Activated CD4-positive, CD25-positive, alpha-beta regulatory T cell treated with anti-CD3 and anti-CD28 coated beads, Interleukin-2, amount 50 U/mL, for 16 hours (primary cell): ENCODE results near the gene HOXA4.

Source experiments
- DNase-seq: peaks from one replicate; pipeline ENCODE4 v3.0.0-alpha.2; 2020; ENCODE audit warnings: low read depth, low spot score

The HOXA4 gene

DNA sequence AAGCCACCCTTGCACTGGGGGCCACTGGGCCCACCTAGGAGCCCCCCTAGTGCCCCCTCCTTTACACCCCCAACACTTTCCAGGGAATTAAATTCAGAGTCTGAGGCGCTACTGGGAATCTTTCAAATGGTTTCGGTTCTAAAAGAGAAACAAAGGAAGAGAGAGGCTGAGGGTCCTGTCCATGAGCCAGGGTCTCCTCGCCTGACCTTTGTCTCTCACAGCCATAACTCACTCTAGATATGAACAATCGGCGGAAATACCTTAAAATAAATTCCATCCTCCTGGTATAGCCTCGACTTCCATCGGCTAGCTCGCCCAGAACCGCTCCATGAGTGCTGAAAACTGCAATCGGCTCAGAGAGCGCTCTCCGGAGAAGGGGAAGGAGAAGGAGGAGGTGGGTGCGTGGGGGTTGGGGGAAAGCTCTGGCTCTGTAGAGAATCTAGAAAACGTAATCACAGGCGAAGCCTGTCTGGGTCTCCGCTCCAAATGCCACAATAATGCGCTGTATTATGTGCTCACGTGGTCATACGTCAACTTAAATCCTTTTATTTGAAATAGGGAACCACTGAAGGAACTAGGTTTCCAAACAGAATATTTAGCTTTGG lies 12.6 kb downstream of the HOXA4 start:
- no peak for DNase-seq

DNA sequence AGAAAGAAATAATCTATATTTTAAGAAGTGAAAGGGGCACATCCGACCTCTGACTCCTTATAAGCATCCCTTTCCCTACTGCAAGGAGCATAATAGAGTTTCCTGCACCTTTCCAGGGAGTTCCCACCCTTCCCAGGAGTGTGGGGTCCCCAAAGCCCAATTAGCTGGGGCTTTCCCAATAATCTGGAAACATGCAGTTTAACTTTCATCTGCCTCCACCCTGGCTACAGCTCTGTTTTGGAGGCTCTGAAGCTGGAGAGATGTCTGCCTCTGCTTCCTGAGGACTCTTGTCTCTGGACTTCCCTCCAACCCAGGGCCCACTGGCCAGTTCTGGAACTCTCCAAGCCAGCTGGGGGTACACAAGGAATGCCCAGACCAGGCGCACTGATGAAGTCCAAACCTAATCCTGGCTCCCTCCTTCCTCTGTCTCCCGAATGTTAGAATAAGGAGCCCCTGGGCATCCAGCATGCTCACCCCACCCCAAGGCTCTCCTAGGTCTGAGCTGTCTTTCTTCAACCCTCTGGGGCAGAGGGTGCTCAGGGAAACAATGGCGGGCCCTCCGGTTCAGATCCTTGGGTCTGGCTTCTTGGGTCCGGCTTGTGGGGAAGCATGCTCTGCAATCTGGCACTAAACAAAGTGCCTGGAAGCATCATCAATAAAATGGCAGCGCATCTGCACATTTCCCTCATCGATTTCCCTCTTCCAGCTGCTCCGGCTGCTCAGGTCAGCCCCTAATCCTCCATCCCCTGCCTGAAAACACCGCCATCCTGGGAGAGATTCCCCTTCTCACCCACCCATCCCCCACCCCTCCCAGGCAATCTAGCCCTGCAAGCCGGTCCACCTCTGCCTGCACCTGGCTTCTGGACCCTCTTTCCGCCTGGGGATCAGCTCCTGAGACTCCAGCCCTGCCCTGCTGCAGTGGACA lies 13.3 kb downstream of the HOXA4 start:
- no peak for DNase-seq

GRCh38 chr7:27116031-27116961 lies 14.3 kb downstream of the HOXA4 start:
- no peak for DNase-seq

DNA sequence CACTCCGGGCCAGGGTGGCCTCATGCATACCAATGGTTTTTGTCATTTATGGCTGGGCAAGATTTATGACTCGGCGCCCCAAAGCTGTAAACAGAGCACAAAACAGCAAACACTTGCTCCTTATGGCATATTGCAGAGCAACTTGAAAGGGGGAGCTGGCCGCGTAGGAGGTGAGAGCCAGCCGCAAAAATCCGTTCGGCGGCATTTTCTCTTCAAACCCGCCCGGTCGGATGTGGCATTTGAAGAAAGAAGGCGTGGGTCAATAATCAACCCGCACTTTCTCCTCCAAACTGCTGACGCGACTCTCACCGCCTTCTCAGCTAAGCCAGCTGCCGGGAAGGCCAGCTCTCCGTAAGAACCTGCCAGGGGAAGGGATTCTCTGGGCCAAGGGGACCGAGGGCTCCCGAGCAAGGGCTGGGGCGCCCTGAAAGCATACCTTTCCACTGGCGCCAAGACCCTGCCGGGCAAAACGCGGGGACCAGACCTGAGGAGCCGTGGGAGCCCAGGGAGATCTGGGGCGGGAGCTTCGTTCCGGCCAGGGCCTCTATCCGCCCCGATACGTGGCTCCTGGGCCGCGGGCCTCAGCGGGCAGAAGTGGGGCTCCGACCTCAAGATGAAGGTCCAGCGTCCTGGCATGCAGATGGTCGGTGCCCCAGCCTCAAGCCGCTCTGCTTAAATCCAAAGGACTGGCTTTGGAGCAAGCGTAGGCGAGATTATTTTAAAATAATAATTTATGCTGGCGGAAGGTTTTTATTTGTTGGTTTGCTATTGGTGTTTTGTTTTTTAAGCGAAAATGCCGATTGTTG lies 15.1 kb downstream of the HOXA4 start:
- no peak for DNase-seq

DNA sequence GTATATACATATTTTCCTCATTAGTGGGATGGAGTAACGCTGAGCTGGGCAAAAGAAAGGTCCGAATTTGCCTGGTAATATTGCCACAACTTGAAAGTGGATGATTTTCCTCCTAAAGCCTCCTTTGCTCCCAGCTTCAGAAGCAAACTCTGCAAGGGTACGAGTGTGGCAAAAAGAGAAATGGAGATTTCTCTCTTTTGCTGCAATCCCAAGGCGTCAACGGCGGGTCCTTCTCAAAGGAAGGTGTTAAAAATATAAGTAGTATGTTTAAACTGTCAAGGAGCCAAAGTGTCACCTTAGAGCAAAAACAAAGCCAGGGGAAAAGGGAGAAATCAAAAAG lies 15.7 kb downstream of the HOXA4 start:
- DNase-seq, result no peak

DNA sequence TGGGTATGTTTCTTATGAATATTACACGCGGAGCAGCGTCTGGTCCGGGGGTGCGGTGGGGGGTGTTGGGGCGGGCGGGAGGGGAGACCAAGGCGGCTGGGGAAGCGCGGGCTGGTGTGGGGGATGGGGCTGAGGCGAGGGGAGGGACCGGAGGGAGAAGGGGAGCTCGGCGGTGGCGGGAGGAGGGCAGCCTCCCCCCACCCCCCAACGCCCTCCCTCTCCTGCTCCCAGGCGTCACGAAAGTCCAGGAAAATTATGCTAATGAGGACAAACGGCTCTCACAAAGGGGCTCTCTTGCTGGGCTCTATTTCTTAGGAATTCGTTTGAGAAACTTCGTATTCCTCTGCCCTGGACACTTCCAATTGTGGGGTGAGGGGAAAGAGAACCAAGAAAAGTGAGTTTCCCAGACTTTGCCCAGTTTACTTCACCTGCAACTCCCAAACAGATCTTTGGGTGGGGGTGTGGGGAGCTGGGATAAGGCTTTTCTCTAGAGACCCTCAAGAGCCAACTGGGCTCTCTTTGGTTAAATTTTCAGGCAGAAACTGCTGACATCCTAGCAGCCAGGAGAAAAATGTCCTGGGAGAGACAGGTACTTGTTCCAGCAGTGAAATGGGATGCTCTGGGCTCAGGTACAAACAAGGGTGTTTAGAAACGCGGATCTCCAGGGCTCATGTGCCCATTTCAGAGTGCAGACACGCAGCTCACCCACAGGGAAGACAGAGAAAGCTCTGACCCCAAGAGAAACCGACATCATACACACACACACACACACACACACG lies 16.4 kb downstream of the HOXA4 start:
- DNase-seq, result no peak

GRCh38 chr7:27112955-27113949 lies 17.3 kb downstream of the HOXA4 start:
- DNase-seq, result no peak

DNA sequence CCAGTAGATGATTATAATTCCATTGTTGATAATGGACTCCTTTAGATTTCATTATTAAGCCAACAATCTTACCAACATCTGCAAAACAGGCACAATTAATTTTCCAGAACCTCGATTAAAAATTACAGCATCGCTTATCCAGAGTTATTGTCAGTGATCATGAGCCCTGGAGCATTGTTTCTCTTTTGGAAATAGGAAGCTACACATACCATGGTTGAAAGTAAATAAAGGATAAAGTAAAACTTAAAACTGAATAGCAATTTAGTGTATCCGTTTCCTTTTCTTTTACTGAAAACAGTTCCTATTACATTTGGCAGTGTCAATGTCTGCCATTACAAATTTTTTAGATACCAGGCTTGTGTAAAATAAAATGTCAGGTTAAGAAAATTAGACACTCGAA lies 18.2 kb downstream of the HOXA4 start:
- no peak for DNase-seq

DNA sequence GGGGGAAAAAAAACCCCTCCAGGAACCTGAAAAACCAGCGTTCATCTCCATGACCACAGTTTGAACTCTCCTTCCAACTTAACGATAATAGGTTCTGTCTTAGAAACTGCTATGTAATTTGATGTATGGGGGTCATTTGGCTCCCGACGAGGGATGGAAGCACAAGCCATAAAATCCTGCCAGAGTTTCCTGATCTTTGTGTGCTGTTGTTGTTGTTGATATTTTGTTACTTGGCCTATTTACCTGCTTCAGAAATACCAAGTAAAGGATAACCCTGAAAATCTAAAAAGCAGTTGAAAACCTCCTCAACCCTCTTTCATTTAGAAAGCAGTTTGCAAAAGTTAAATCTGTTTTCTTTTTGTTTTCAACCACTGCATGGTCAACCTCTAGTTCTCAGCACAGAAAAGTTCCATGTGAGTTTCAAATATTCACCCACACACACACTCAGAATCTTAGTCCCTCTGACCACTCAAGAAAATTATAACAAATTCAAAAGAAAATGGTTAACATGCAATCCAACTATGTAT lies 18.7 kb downstream of the HOXA4 start:
- no peak for DNase-seq

DNA sequence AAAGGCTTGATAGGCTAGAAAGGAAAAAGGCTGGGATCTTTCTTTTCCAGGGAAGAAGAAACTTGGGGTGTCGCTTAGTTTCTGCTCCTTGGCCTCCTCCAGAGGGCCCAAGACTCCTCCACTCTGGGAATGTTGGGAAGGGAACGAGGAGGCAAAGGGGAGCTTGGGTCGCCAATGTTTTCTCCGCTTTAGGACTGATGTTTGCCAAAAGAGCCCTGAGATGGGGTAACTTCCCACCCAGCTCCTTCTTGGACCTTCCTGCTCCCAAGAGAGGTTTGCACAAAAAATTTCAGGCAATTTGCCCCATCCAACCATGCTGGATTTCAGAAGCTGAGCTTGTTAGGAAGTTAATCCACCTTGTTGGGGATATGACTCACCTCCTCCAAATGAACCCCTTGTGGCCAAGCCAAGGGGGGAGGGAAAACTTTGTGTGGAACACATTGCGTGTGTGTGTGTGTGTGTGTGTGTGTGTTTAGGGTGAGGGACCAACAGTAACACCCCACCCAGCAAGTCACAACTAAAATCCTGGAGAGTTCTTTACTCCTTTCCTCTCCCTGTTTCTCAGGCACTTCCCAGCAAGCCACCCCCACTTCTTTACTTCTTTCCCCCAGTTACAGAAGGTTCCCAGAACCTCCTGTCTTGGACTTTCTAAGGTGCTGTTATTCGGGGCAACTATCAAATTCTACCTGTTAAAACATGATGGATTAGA lies 19.4 kb downstream of the HOXA4 start:
- no peak for DNase-seq

- DNase-seq, result no peak
These were observed 20.1 kb downstream of the HOXA4 start for GRCh38 chr7:27110186-27111031.

GRCh38 chr7:27109466-27110185 lies 20.9 kb downstream of the HOXA4 start:
- DNase-seq, result no peak

- DNase-seq, result no peak
These were observed 22.0 kb downstream of the HOXA4 start for GRCh38 chr7:27108390-27109127.

DNA sequence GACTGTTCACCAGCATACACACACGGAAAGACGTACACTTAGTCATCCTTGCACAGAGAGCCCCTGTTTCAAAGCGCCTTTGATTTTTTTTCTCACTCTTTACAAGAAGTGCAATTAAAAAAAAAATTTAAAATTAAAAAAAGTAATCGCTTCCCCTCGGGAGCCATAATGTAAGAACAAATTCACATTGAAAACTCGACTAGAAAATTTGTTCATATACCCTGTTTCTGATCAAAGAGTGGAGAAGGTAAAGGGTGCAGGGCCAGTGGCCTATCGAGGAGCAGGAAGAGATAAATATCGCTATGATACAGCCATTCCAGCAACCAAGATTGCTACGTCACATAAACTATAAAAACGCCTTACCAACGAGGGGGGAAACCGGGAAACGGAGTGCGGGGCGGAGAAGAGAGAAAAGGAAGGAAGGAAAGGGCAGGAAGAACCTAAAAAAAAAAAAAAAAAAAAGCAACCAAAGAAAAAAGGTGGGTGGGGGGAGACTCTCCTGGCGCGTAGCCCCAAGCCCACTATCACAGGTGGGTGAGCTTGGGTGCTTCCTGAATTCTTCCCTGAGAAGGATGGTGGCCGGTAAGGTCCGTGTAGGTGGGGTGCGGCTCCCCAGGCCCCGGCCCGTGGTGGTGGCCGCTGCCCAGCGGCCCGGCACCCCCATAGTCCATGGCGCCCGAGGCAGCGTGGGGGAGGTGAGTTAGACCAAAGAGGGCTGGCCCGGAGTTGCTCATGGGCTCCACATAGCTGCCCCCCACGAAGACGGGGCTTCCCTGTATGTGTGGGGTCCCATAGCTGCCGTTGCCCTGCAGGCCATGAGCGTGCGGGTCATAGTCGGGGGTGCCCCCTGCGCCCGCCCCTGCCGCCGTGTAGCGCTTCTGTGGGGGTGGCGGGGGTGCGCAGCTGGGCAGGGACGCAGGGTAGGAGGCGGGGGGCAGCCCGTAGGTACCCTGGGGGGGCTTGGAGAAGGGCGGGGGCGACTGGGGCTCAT lies 22.9 kb downstream of the HOXA4 start:
- DNase-seq, result no peak

DNA sequence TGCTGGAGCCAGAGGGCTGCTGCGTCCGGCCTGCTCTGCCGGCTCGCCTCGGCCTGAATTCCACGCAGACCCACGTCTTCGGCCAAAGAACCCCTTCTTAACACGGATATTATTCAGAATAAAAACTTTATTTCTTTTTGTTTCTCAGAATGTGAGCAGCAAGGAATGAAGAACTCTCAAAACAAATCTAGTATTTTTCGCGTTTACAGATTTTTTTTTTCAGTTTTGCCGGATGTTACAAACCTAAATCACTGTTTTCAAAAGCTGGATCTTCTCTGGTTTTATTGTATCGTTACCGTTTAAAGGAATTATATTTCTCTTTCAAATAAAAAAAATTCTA lies 23.7 kb downstream of the HOXA4 start:
- DNase-seq, result no peak
